Fibroblast of lung (primary cell): ENCODE data around the gene GNG12.

Experiments
- EZH2 ChIP-seq: IDR thresholded peaks from 2 replicates; pipeline ENCODE4 v1.5.1; 2012; ENCODE audit warnings: low read length, control low read depth, mild to moderate bottlenecking; ENCODE audit errors: missing control alignments
- TF ChIP-seq, protein P1 (sequence below), 2 donors: IDR thresholded peaks in 1 of 2; conservative IDR thresholded peaks in 1 of 2; 1 replicate in 1 of 2; 2 replicates in 1 of 2; pipeline ENCODE4 v1.5.1; 2011 to 2012; ENCODE audit warnings: low read length in 2 of 2, control low read depth in 1 of 2, inconsistent platforms in 1 of 2, low read depth in 1 of 2, mild to moderate bottlenecking in 1 of 2

DNA sequence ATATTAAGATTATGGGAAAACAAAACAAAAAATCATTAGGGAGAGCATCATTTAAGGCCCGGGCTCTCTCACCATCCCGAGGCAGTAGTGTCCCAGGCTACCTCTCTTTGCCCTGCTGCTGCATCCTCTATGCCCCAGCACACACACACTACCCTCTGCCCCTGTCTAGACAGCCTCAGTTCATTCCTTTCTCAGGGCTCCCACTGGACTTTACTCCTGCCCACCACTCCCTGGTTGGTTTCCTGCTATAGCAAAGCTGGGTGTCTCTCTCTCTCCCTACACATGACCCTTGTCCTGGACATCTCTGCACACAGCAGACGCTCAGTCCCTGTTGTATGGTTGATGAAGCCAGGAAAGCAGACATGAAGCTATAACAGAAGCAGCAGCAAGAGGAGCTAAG, 30.7 kb downstream of the GNG12 start:
- TF ChIP-seq, protein P1, sequence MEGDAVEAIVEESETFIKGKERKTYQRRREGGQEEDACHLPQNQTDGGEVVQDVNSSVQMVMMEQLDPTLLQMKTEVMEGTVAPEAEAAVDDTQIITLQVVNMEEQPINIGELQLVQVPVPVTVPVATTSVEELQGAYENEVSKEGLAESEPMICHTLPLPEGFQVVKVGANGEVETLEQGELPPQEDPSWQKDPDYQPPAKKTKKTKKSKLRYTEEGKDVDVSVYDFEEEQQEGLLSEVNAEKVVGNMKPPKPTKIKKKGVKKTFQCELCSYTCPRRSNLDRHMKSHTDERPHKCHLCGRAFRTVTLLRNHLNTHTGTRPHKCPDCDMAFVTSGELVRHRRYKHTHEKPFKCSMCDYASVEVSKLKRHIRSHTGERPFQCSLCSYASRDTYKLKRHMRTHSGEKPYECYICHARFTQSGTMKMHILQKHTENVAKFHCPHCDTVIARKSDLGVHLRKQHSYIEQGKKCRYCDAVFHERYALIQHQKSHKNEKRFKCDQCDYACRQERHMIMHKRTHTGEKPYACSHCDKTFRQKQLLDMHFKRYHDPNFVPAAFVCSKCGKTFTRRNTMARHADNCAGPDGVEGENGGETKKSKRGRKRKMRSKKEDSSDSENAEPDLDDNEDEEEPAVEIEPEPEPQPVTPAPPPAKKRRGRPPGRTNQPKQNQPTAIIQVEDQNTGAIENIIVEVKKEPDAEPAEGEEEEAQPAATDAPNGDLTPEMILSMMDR (conservative IDR thresholded peaks at IDR 0.05 in 1 of 2, IDR thresholded peaks at IDR 0.05 in 1 of 2; ENCODE audit: low read depth in 1 of 2, low read length in 2 of 2), result no peak
- TF ChIP-seq EZH2, result no peak
